Endothelial cell of umbilical vein (primary cell): ENCODE data around the gene CLEC7A. TPM values are rescaled to one million over a fixed set of nuclear protein-coding genes. Genes with fewer than 3 reads are reported as not detected.

Experiments used
- BruUV-seq: library from RNA; stranded (reverse); fragments of 400-500 nt; replicated peaks from 2 replicates; lab custom pipeline; 2021; lab: Mats Ljungman, UMichigan
- CTCF ChIA-PET: fragments of 300-600, 350-600 bp; sonication (Branson Sonifier 250); formaldehyde crosslinking; loops from one replicate; lab custom pipeline; 2021; ENCODE audit warnings: antibody characterized with exemption, inconsistent platforms; lab: Charles Lee
- POLR2A ChIA-PET: fragments of 300-600, 350-600 bp; sonication (Branson Sonifier 250); formaldehyde crosslinking; loops from one replicate; lab custom pipeline; 2021; ENCODE audit warnings: antibody characterized with exemption, inconsistent platforms; lab: Charles Lee
- DNase-seq: peaks from one replicate; pipeline ENCODE4 v3.0.0-alpha.2; 2011; ENCODE audit warnings: low read depth, low spot score
- FAIRE-seq: peaks from 2 replicates; lab custom pipeline; 2011; peaks lifted over from hg19 to GRCh38; lab: Jason Lieb, UNC
- H2AFZ ChIP-seq: 2 replicates; pipeline ENCODE4 v1.6.0; 2012; ENCODE audit warnings: low read depth, low read length, control low read depth, inconsistent platforms
- H3K27ac ChIP-seq: 2 replicates; pipeline ENCODE4 v1.5.1; 2011; ENCODE audit warnings: low read depth, mild to moderate bottlenecking, control low read depth, low read length, moderate library complexity; ENCODE audit not compliant: insufficient read depth
- H3K27me3 ChIP-seq, 2 experiments: 2 replicates each; pipeline versions ENCODE4 v1.6.0 to v1.6.1; 2011; ENCODE audit warnings: low read length in 2 of 2, mixed read lengths in 1 of 2; ENCODE audit not compliant: control insufficient read depth in 2 of 2, insufficient read depth in 2 of 2
- H3K36me3 ChIP-seq, 2 experiments: 2 replicates in 1 of 2; 3 replicates in 1 of 2; pipeline ENCODE4 v1.5.1; 2011; ENCODE audit warnings: low read length in 2 of 2, mild to moderate bottlenecking in 1 of 2, moderate library complexity in 1 of 2; ENCODE audit not compliant: control insufficient read depth in 2 of 2, insufficient read depth in 2 of 2; ENCODE audit errors: extremely low read depth in 1 of 2
- H3K4me1 ChIP-seq: 3 replicates; pipeline ENCODE4 v1.5.1; 2011; ENCODE audit warnings: mild to moderate bottlenecking, low read length; ENCODE audit not compliant: control insufficient read depth, insufficient read depth; ENCODE audit errors: extremely low read depth
- H3K4me2 ChIP-seq: 2 replicates; pipeline ENCODE4 v1.6.1; 2011; ENCODE audit warnings: low read length, control low read depth, mixed read lengths; ENCODE audit not compliant: insufficient read depth
- H3K4me3 ChIP-seq, 3 experiments: fragments of 200-600 bp in 1 of 3; sonication (generic), shearing (Covaris generic) in 1 of 3; replicated peaks in 1 of 3; 2 replicates each; pipeline ENCODE4 v1.5.1; 2011 to 2016; ENCODE audit warnings: control low read depth in 3 of 3, low read length in 3 of 3, mild to moderate bottlenecking in 2 of 3, inconsistent platforms in 1 of 3, low read depth in 1 of 3, moderate library complexity in 1 of 3; ENCODE audit not compliant: insufficient read depth in 1 of 3
- H3K79me2 ChIP-seq: 2 replicates; pipeline ENCODE4 v1.6.0; 2012; ENCODE audit warnings: low read length, inconsistent platforms; ENCODE audit not compliant: control insufficient read depth, insufficient read depth
- H3K9ac ChIP-seq: replicated peaks from 2 replicates; pipeline ENCODE3; 2011; ENCODE audit warnings: low read length, control low read depth; ENCODE audit not compliant: insufficient read depth; ENCODE audit errors: extremely low read depth
- H3K9me1 ChIP-seq: replicated peaks from 3 replicates; pipeline ENCODE4 v1.6.0; 2011; ENCODE audit warnings: mild to moderate bottlenecking, low read length; ENCODE audit not compliant: control insufficient read depth, insufficient read depth; ENCODE audit errors: extremely low read depth
- H3K9me3 ChIP-seq: replicated peaks from 2 replicates; pipeline ENCODE4 v1.5.1; 2012; ENCODE audit warnings: low read length, inconsistent platforms; ENCODE audit not compliant: control insufficient read depth, insufficient read depth
- H4K20me1 ChIP-seq: replicated peaks from 2 replicates; pipeline ENCODE3; 2011; ENCODE audit warnings: mild to moderate bottlenecking, low read length; ENCODE audit not compliant: control insufficient read depth, insufficient read depth; ENCODE audit errors: extremely low read depth
- EZH2 ChIP-seq: IDR thresholded peaks from 2 replicates; pipeline ENCODE4 v1.6.1; 2012; ENCODE audit warnings: borderline replicate concordance, low read depth, mild to moderate bottlenecking, moderate library complexity, low read length, inconsistent platforms; ENCODE audit not compliant: severe bottlenecking
- FOS ChIP-seq: IDR thresholded peaks from 2 replicates; pipeline ENCODE4 v1.6.1; 2011; ENCODE audit warnings: mild to moderate bottlenecking, low read length, moderate library complexity, borderline replicate concordance; ENCODE audit not compliant: insufficient read depth
- GATA2 ChIP-seq: IDR thresholded peaks from 2 replicates; pipeline ENCODE4 v1.7.0; 2011; ENCODE audit warnings: low read depth, mild to moderate bottlenecking, moderate library complexity, mixed read lengths, low read length; ENCODE audit not compliant: insufficient read length, insufficient read depth
- JUN ChIP-seq: IDR thresholded peaks from 2 replicates; pipeline ENCODE4 v1.6.1; 2011; ENCODE audit warnings: borderline replicate concordance, low read depth; ENCODE audit not compliant: insufficient read length, insufficient read depth
- MAX ChIP-seq: IDR thresholded peaks from 2 replicates; pipeline ENCODE4 v1.6.1; 2011; ENCODE audit not compliant: insufficient read depth, insufficient read length
- MYC ChIP-seq: IDR thresholded peaks from one replicate; pipeline ENCODE4 v1.6.1; 2011; ENCODE audit warnings: mild to moderate bottlenecking, low read depth, low read length
- POLR2A ChIP-seq: IDR thresholded peaks from 2 replicates; pipeline ENCODE4 v1.6.1; 2012; ENCODE audit warnings: low read depth, mild to moderate bottlenecking, control low read depth, low read length
- POLR2AphosphoS5 ChIP-seq: IDR thresholded peaks from 2 replicates; pipeline ENCODE4 v1.6.1; 2012; ENCODE audit warnings: low read depth, mild to moderate bottlenecking, control low read depth, low read length, moderate library complexity; ENCODE audit not compliant: insufficient read depth
- dilution Hi-C: fragments of 300-500 bp; cut with MboI; formaldehyde crosslinking; loops from one replicate; pipeline ENCODE4 v1.15.0; 2019; ENCODE audit warnings: low sequenced_read_pairs; ENCODE audit not compliant: extremely low pct_ligation_motif_present
- intact Hi-C: fragments of 100-400 bp; cut with micrococcal nuclease; formaldehyde crosslinking; loops from one replicate; pipeline ENCODE4 v1.10.0; 2022
- polyA plus RNA-seq, 4 experiments: library from polyadenylated mRNA; depleted of rRNA in 3 of 4; stranded (reverse) in 3 of 4; unstranded in 1 of 4; fragments of >200 nt; gene quantifications; 2 replicates each; pipeline versions ENCODE4 v1.2.1 to v1.2.3, GENCODE V29; 2011 to 2012; ENCODE audit warnings: missing spikeins in 1 of 4
- total RNA-seq: library from RNA; stranded (reverse); gene quantifications from 2 replicates; pipeline ENCODE4 v1.2.3, GENCODE V29; 2021
- TF ChIP-seq, protein P1 (sequence below), 2 donors: IDR thresholded peaks; 1 replicate in 1 of 2; 2 replicates in 1 of 2; pipeline ENCODE4 v1.5.1; 2011; ENCODE audit warnings: low read length in 2 of 2, mild to moderate bottlenecking in 2 of 2, moderate library complexity in 2 of 2, control low read depth in 1 of 2, inconsistent platforms in 1 of 2, low read depth in 1 of 2; ENCODE audit not compliant: insufficient read depth in 1 of 2; ENCODE audit errors: extremely low read depth in 1 of 2

Gene CLEC7A
- total and polyA plus RNA-seq, 2 donors (not counting 3 experiments of a cell fraction or from before 2014, with no cell fraction given): not detected

DNA sequence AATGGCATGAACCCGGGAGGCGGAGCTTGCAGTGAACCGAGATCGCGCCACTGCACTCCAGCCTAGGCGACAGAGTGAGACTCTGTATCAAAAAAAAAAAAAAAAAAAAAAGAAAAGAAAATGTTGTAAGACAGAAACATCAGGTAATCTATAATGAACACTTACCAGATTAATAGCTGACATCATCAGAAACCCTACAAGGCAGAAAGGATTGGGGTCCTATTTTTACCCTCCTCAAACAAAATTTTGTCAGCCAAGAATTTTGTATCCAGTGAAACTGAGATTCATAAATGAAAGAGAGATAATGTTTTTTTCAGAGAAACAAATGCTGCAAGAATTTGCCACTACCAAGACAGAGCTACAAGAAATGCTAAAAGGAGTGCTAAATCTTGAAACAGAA lies 45.3 kb downstream of the CLEC7A start:
- CTCF ChIA-PET: interaction anchor here (0.7 kb wide), 2 partner anchors 13 to 34 kb away, joined by 3 read pairs; no protein-coding TSS in a partner anchor
- POLR2A ChIA-PET: no interaction called here

More for the DNA sequence above, 45.3 kb downstream of the CLEC7A start:
- Histone ChIP-seq H3K36me3 (no peaks in the 10 kb centered on the region), H4K20me1 (no peaks in the 10 kb centered on the region), H3K4me3 (no peak overlapping the region), H2AFZ (no peak overlapping the region), H3K9me1 (no peaks in the 10 kb centered on the region), H3K4me2 (no peak overlapping the region), H3K9ac (no peak overlapping the region), H3K27me3 (no peaks in the 10 kb centered on the region), H3K4me1 (no peaks in the 10 kb centered on the region), H3K79me2 (peaks cover 11% of the 10 kb centered on the region), H3K27ac (no peak overlapping the region), H3K9me3 (no peaks in the 10 kb centered on the region)
- dilution Hi-C loops: no loop called here
- FAIRE-seq (no peak), DNase-seq (no peak)
- intact Hi-C loops: no loop called here
- no peak for TF ChIP-seq GATA2
- TF ChIP-seq MAX: no peak
- no peak for TF ChIP-seq POLR2A
- TF ChIP-seq POLR2AphosphoS5: no peak
- TF ChIP-seq EZH2: no peak
- TF ChIP-seq MYC: no peak
- TF ChIP-seq JUN: no peak
- TF ChIP-seq FOS: no peak
- TF ChIP-seq, protein P1, sequence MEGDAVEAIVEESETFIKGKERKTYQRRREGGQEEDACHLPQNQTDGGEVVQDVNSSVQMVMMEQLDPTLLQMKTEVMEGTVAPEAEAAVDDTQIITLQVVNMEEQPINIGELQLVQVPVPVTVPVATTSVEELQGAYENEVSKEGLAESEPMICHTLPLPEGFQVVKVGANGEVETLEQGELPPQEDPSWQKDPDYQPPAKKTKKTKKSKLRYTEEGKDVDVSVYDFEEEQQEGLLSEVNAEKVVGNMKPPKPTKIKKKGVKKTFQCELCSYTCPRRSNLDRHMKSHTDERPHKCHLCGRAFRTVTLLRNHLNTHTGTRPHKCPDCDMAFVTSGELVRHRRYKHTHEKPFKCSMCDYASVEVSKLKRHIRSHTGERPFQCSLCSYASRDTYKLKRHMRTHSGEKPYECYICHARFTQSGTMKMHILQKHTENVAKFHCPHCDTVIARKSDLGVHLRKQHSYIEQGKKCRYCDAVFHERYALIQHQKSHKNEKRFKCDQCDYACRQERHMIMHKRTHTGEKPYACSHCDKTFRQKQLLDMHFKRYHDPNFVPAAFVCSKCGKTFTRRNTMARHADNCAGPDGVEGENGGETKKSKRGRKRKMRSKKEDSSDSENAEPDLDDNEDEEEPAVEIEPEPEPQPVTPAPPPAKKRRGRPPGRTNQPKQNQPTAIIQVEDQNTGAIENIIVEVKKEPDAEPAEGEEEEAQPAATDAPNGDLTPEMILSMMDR (IDR thresholded peaks at IDR 0.05; ENCODE audit: extremely low read depth in 1 of 2, insufficient read depth in 1 of 2, low read depth in 1 of 2, low read length in 2 of 2): no peak
- BruUV-seq: no TSS peak
